HepG2 (cell line): ENCODE data around the gene TFB1M. TPM values are rescaled to one million over a fixed set of nuclear protein-coding genes. Genes with fewer than 3 reads are reported as not detected.

Source experiments
- AGO1 ChIP-seq: fragments of 200-400 bp; formaldehyde crosslinking; IDR thresholded peaks from 2 replicates; pipeline ENCODE4 v1.6.1; 2017; ENCODE audit warnings: mild to moderate bottlenecking, low read depth, low read length, moderate library complexity; ENCODE audit not compliant: poor library complexity, severe bottlenecking
- CAMTA2 ChIP-seq: sonication (generic); formaldehyde crosslinking; IDR thresholded peaks from 2 replicates; pipeline ENCODE4 v1.4.0; 2020; ENCODE audit warnings: mild to moderate bottlenecking, missing genetic modification reagents, borderline replicate concordance
- CCAR2 ChIP-seq: fragments of 200-400 bp; formaldehyde crosslinking; optimal IDR thresholded peaks from 2 replicates; pipeline ENCODE3; 2018; ENCODE audit warnings: low read depth, mild to moderate bottlenecking, low read length, moderate library complexity
- CENPX ChIP-seq: sonication (generic); formaldehyde crosslinking; IDR thresholded peaks from 2 replicates; pipeline ENCODE4 v1.9.0; 2021; ENCODE audit warnings: mild to moderate bottlenecking, missing genetic modification reagents, moderate library complexity
- DRAP1 ChIP-seq: IDR thresholded peaks from 2 replicates; pipeline ENCODE4 v1.6.1; 2016; ENCODE audit warnings: missing genetic modification reagents, missing compliant biosample characterization
- EHMT2 ChIP-seq: fragments of 200-600 bp; sonication (generic); IDR thresholded peaks from 2 replicates; pipeline ENCODE4 v1.7.0; 2017; ENCODE audit warnings: antibody characterized with exemption, low read depth, low read length, borderline replicate concordance
- EZH2 ChIP-seq: conservative IDR thresholded peaks from 2 replicates; pipeline ENCODE4 v1.6.1; 2012; ENCODE audit warnings: mild to moderate bottlenecking, low read depth, low read length, moderate library complexity
- GABPA ChIP-seq, 2 experiments: IDR thresholded peaks; 2 replicates each; pipeline ENCODE4 v1.6.1; 2011 to 2016; ENCODE audit warnings: low read depth in 2 of 2, low read length in 1 of 2, missing biosample characterization in 1 of 2, missing genetic modification characterization in 1 of 2
- HOXD1 ChIP-seq: sonication (generic); formaldehyde crosslinking; IDR thresholded peaks from 2 replicates; pipeline ENCODE4 v1.5.0; 2020; ENCODE audit warnings: missing genetic modification reagents
- MAX ChIP-seq: IDR thresholded peaks from 2 replicates; pipeline ENCODE4 v1.6.1; 2012; ENCODE audit warnings: inconsistent platforms
- MLX ChIP-seq: IDR thresholded peaks from 2 replicates; pipeline ENCODE4 v1.6.1; 2016
- RARA ChIP-seq: IDR thresholded peaks from 2 replicates; pipeline ENCODE4 v1.6.1; 2016; ENCODE audit warnings: missing genetic modification reagents, missing compliant biosample characterization
- STAT6 ChIP-seq: sonication (generic); formaldehyde crosslinking; IDR thresholded peaks from 2 replicates; pipeline ENCODE4 v1.4.0; 2020; ENCODE audit warnings: missing genetic modification reagents, mild to moderate bottlenecking, borderline replicate concordance
- ZBED4 ChIP-seq: sonication (generic); formaldehyde crosslinking; IDR thresholded peaks from 2 replicates; pipeline ENCODE4 v1.4.0; 2020; ENCODE audit warnings: missing genetic modification reagents, borderline replicate concordance
- ZFP37 ChIP-seq: sonication (generic); formaldehyde crosslinking; IDR thresholded peaks from 2 replicates; pipeline ENCODE4 v1.4.0; 2020; ENCODE audit warnings: missing genetic modification reagents, borderline replicate concordance
- ZNF446 ChIP-seq: sonication (generic); formaldehyde crosslinking; IDR thresholded peaks from 2 replicates; pipeline ENCODE4 v1.5.0; 2020; ENCODE audit warnings: mild to moderate bottlenecking, missing genetic modification reagents
- ZNF543 ChIP-seq: sonication (generic); formaldehyde crosslinking; IDR thresholded peaks from 2 replicates; pipeline ENCODE4 v1.4.0; 2020; ENCODE audit warnings: mild to moderate bottlenecking, missing genetic modification reagents
- ZNF556 ChIP-seq: sonication (generic); formaldehyde crosslinking; IDR thresholded peaks from 2 replicates; pipeline ENCODE4 v1.4.0; 2020; ENCODE audit warnings: mild to moderate bottlenecking, missing genetic modification reagents, borderline replicate concordance
- ZNF670 ChIP-seq: sonication (generic); formaldehyde crosslinking; IDR thresholded peaks from 2 replicates; pipeline ENCODE4 v1.8.0; 2022; ENCODE audit warnings: mild to moderate bottlenecking, missing genetic modification reagents, borderline replicate concordance
- ZNF740 ChIP-seq: sonication (generic); formaldehyde crosslinking; IDR thresholded peaks from 2 replicates; pipeline ENCODE4 v1.4.0; 2020; ENCODE audit warnings: missing genetic modification reagents
- ZNF850 ChIP-seq: sonication (generic); formaldehyde crosslinking; conservative IDR thresholded peaks from 2 replicates; pipeline ENCODE4 v1.9.0; 2021; ENCODE audit warnings: mild to moderate bottlenecking, missing genetic modification reagents
- polyA plus RNA-seq, 8 experiments: library from polyadenylated mRNA; depleted of rRNA in 3 of 8; stranded (reverse) in 7 of 8; unstranded in 1 of 8; fragments of >200 nt; fragmentation: Illumina TruSeq in 4 of 8; extraction: Trizol in 4 of 8; gene quantifications; 2 replicates each; pipeline versions ENCODE4 v1.2.1 to v1.2.3, GENCODE V29; 2011 to 2016; ENCODE audit warnings: low read depth in 4 of 8, missing spikeins in 1 of 8, mixed read lengths in 1 of 8; ENCODE audit not compliant: insufficient read depth in 1 of 8
- total RNA-seq, 5 experiments: library from RNA; depleted of rRNA; stranded (reverse); fragments of >200 nt; fragmentation: Illumina TruSeq; extraction: Trizol; gene quantifications; 2 replicates each; pipeline ENCODE4 v1.2.3, GENCODE V29; 2016; ENCODE audit warnings: low read depth in 1 of 5

TFB1M gene
- total and polyA plus RNA-seq, 2 of the 13 experiments (the other 11 are each of a cell fraction or from before 2014, with no cell fraction given) = 91.4 to 122 TPM

- TF ChIP-seq ZBED4 = no peak
- TF ChIP-seq HOXD1 (CRISPR knock-in tag) = no peak
- no peak for TF ChIP-seq CCAR2
- TF ChIP-seq ZNF543 (CRISPR knock-in tag) = no peak
- TF ChIP-seq AGO1 = no peak
- no peak for TF ChIP-seq ZNF446 (CRISPR knock-in tag)
- no peak for TF ChIP-seq EHMT2
- TF ChIP-seq ZNF850 (CRISPR knock-in tag) = no peak
- TF ChIP-seq STAT6 (CRISPR knock-in tag) = no peak
- TF ChIP-seq ZNF740 = no peak
- no peak for TF ChIP-seq MLX (CRISPR knock-in tag)
- TF ChIP-seq MAX = peak; percentile 63; the same call in 1 of the 2 replicates
- TF ChIP-seq ZNF670 = no peak
- no peak for TF ChIP-seq CAMTA2 (CRISPR knock-in tag)
- TF ChIP-seq RARA (CRISPR knock-in tag) = peak; percentile 45
- TF ChIP-seq CENPX (CRISPR knock-in tag) = no peak
- TF ChIP-seq ZNF556 (CRISPR knock-in tag) = peak; percentile 70; the same call in 1 of the 2 replicates
- no peak for TF ChIP-seq DRAP1 (CRISPR knock-in tag)
- no peak for TF ChIP-seq GABPA (IDR thresholded peaks at IDR 0.05; ENCODE audit: low read depth, low read length)
- TF ChIP-seq GABPA (CRISPR knock-in tag; IDR thresholded peaks at IDR 0.05; ENCODE audit: low read depth) = 0 out of 2 replicates have a peak, but pooled peaks have one; percentile 7
- TF ChIP-seq EZH2 = no peak
- TF ChIP-seq ZFP37 (CRISPR knock-in tag) = no peak
Measured at GRCh38 chr6:155325700-155326516, 11.6 kb upstream of the TFB1M start (continued).
